ENCODE measurements around the gene ATP2A3. TPM values are rescaled to one million over a fixed set of nuclear protein-coding genes. Genes with fewer than 3 reads are reported as not detected.
"Not testable (repeated sequence)": the region's sequence is repeated elsewhere in the genome, so short reads cannot be mapped to it uniquely, and the experiment has no call there.

The ATP2A3 gene
- total RNA-seq, 2 experiments from 2014 or later, result 289 to 297 TPM

DNA sequence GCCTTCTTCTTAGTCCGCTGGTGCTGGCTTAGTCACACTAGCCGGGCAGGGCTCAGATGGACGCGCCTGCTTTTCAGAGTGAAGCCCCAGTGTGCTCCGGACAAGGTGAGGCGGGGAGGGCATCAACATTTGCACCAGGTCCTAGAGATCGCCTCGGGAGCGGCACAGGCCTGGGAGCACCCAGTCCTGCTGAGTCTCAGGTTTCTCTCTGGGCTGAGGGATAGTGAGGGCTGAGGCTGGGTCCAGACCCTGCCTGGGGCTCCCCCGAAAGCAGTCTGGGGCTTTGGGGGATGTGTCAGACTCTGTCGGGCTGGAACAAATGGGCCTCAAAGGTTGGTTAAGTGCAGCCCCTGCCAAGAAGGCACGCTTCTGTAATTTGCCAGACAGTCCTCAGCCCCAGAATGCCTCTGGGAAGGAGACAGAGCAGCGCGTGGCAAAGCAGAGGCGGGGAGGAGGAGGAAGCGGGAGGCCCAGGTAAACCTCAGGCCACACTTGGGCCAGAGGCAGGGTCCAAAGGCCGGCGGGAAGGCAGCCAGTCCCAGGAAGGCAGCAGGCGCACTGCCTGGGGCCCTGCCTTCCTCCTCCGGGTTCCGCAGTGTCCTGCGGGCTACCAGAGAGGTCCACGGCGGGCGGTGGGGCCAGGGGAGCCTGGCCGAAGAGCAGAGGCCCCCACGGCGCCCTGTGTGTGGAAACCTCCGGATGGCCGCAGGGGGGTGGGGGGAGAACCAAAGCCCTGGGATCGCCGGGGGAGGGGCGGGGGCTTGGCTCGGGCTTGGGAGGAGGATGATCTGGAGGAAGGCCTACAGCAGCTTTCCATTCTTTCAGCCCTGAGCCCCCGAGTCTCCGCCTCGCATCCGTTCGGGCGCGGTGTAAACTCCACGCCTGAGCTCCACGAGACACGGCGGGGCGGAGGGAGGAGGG, 39.5 kb upstream of the ATP2A3 start:
- no peaks in the 10 kb centered on the region for H3K27me3 Mint-ChIP-seq
- DNase-seq (no peak), ATAC-seq (ENCODE audit: low read depth) (no peak)
- no peak overlapping the region for H3K27ac Mint-ChIP-seq
- peaks cover 7% of the 10 kb centered on the region for H3K36me3 Mint-ChIP-seq
- H3K9me3 Mint-ChIP-seq, result no peaks in the 10 kb centered on the region
- no peak overlapping the region for H3K4me3 Mint-ChIP-seq
- POLR2A ChIA-PET, result interaction anchor here (0.7 to 1.1 kb wide), 3 partner anchors 39 to 90 kb away, joined by 3 to 5 read pairs (median 3); partner anchors contain the start of gene P2RX1
- peaks cover 5% of the 10 kb centered on the region for H3K4me1 Mint-ChIP-seq

DNA sequence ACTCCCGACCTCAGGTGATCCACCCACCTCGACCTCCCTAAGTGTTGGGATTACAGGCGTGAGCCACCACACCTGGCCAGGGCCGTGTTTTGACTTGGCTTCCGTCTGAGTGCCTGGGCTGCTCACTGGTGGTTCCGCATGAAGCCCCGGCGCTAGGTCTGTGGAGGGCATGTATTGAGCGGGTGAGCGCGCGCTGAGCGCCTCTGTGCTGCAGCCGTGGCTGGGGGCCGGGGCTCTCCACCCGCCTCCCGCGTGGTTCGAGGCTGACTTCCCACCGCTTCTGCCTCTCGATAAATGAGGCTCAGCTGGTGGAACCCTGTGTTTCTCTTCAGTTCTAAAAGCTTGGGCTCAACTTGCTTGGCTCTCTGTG, 38.9 kb upstream of the ATP2A3 start:
- POLR2A ChIA-PET, result interaction anchor here (1.1 to 1.2 kb wide), 2 partner anchors 38 to 82 kb away, joined by 3 read pairs; no protein-coding TSS in a partner anchor
- Mint-ChIP-seq H3K27ac (no peak overlapping the region), H3K9me3 (no peaks in the 10 kb centered on the region)

DNA sequence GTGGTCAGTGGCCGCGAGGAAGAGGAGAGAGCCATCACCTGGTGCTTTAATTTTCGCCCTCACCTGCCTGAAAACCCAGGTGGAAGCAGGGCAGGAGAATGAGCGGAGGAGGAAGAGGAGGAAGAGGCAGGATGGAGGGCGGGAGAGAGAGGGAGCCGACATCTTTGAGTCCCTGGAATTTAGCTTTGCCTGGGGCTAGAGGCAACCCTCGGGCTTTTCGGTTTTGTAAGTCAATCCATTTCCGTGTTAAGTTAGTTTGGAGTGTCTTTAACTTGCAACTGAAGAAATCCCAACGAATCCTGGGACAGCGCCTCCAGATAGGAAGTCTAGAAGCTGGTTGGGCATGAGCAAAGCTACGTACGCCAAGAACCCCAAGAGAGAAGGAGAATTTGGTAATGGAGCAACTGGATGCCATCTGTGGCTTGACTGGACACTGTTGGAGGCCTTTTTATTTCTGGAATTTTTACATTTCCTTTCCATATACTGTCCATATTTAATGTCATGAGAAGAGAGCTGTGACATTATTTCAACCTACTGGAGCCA, 36.9 kb upstream of the ATP2A3 start:
- ATAC-seq (ENCODE audit: low read depth) (no peak), DNase-seq (no peak)
- H3K27me3 Mint-ChIP-seq, result peaks cover 22% of the 10 kb centered on the region
- H3K9me3 Mint-ChIP-seq, result no peaks in the 10 kb centered on the region
- peaks cover 5% of the 10 kb centered on the region for H3K4me1 Mint-ChIP-seq
- no peak overlapping the region for H3K4me3 Mint-ChIP-seq
- no peak overlapping the region for H3K27ac Mint-ChIP-seq
- H3K36me3 Mint-ChIP-seq, result peaks cover 4% of the 10 kb centered on the region
- POLR2A ChIA-PET, result interaction anchor here (0.6 kb wide), 1 partner anchor 14 kb away, joined by 3 read pairs; no protein-coding TSS in a partner anchor

More for the DNA sequence above, 38.9 kb upstream of the ATP2A3 start:
- Mint-ChIP-seq H3K4me1 (peaks cover 5% of the 10 kb centered on the region), H3K36me3 (peaks cover 7% of the 10 kb centered on the region), H3K27me3 (peaks cover 4% of the 10 kb centered on the region), H3K4me3 (no peak overlapping the region)
- ATAC-seq (ENCODE audit: low read depth) (no peak), DNase-seq (no peak)

DNA sequence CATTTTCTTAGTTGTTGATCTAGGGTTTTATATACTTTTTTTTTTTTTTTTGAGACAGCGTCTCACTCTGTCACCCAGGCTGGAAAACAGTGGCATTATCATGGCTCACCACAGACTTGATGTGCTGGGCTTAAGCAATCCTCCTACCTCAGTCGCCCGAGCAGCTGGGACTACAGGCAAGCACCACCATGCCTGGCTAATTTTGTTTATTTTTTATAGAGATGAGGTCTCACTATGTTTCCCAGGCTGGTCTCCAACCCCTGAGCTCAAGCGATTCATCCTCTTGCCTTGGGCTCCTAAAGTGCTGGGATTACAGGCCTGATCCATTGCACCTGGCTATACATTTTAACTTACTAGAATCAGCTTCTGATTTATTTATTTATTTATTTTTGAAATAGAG, 34.2 kb upstream of the ATP2A3 start:
- peaks cover 1% of the 10 kb centered on the region for H3K4me1 Mint-ChIP-seq
- H3K4me3 Mint-ChIP-seq, result no peak overlapping the region
- H3K27ac Mint-ChIP-seq, result no peak overlapping the region
- no peak for ATAC-seq (ENCODE audit: low read depth)
- no peaks in the 10 kb centered on the region for H3K36me3 Mint-ChIP-seq
- DNase-seq, result no peak
- H3K27me3 Mint-ChIP-seq, result peaks cover 40% of the 10 kb centered on the region
- POLR2A ChIA-PET, result no interaction called here
- H3K9me3 Mint-ChIP-seq, result peaks cover 4% of the 10 kb centered on the region

GRCh38 chr17:3995067-3995466, 30.8 kb upstream of the ATP2A3 start:
- POLR2A ChIA-PET, result no interaction called here
- H3K36me3 Mint-ChIP-seq, result no peaks in the 10 kb centered on the region
- no peak overlapping the region for H3K4me3 Mint-ChIP-seq
- peaks cover 55% of the 10 kb centered on the region for H3K27me3 Mint-ChIP-seq
- no peak overlapping the region for H3K27ac Mint-ChIP-seq
- DNase-seq, result no peak
- H3K4me1 Mint-ChIP-seq, result peaks cover 4% of the 10 kb centered on the region
- H3K9me3 Mint-ChIP-seq, result peaks cover 4% of the 10 kb centered on the region
- ATAC-seq (ENCODE audit: low read depth), result no peak

- Mint-ChIP-seq H3K27ac (no peak overlapping the region), H3K27me3 (peaks cover 55% of the 10 kb centered on the region), H3K36me3 (no peaks in the 10 kb centered on the region), H3K9me3 (peaks cover 4% of the 10 kb centered on the region), H3K4me1 (peaks cover 4% of the 10 kb centered on the region), H3K4me3 (no peak overlapping the region)
- POLR2A ChIA-PET, result no interaction called here
- ATAC-seq (ENCODE audit: low read depth) (no peak), DNase-seq (no peak)
Observed at GRCh38 chr17:3994221-3994576, 30.0 kb upstream of the ATP2A3 start.

GRCh38 chr17:3993493-3994220, 29.4 kb upstream of the ATP2A3 start:
- Mint-ChIP-seq H3K9me3 (peaks cover 4% of the 10 kb centered on the region), H3K27ac (no peak overlapping the region), H3K27me3 (peaks cover 55% of the 10 kb centered on the region), H3K36me3 (no peaks in the 10 kb centered on the region), H3K4me3 (no peak overlapping the region), H3K4me1 (peaks cover 4% of the 10 kb centered on the region)
- POLR2A ChIA-PET, result interaction anchor here (1.0 kb wide), 1 partner anchor 29 kb away, joined by 3 read pairs; no protein-coding TSS in a partner anchor
- DNase-seq, result no peak
- no peak for ATAC-seq (ENCODE audit: low read depth)

DNA sequence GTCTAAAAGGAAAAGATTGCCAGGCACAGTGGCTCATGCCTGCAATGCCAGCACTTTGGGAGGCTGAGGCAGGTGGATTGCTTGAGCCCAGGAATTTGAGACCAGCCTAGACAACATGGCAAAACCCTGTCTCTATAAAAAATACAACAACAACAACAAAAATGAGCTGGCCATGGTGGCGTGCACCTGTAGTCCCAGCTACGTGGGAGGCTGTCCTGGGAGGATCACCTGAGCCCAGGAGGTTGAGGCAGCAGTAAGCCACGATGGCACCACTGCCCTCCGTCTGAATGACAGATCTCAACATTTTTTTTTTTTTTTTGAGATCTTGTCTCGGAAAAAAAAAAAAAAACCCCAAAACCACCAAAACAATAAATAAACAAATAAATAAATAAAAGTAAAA, 28.1 kb upstream of the ATP2A3 start:
- POLR2A ChIA-PET, result interaction anchor here (0.7 to 1.0 kb wide), 2 partner anchors 28 to 33 kb away, joined by 3 to 4 read pairs; no protein-coding TSS in a partner anchor
- peaks cover 45% of the 10 kb centered on the region for H3K27me3 Mint-ChIP-seq
- H3K27ac Mint-ChIP-seq, result no peak overlapping the region
- peaks cover 4% of the 10 kb centered on the region for H3K9me3 Mint-ChIP-seq
- H3K4me3 Mint-ChIP-seq, result no peak overlapping the region
- no peaks in the 10 kb centered on the region for H3K36me3 Mint-ChIP-seq
- peaks cover 4% of the 10 kb centered on the region for H3K4me1 Mint-ChIP-seq
- DNase-seq (no peak), ATAC-seq (ENCODE audit: low read depth) (no peak)

GRCh38 chr17:3991699-3992098, 27.5 kb upstream of the ATP2A3 start:
- H3K4me1 Mint-ChIP-seq; H3K27ac Mint-ChIP-seq; ATAC-seq (ENCODE audit: low read depth); POLR2A ChIA-PET; H3K36me3 Mint-ChIP-seq; H3K4me3 Mint-ChIP-seq; H3K9me3 Mint-ChIP-seq; DNase-seq: not testable (repeated sequence)
- H3K27me3 Mint-ChIP-seq, result peaks cover 42% of the 10 kb centered on the region

DNA sequence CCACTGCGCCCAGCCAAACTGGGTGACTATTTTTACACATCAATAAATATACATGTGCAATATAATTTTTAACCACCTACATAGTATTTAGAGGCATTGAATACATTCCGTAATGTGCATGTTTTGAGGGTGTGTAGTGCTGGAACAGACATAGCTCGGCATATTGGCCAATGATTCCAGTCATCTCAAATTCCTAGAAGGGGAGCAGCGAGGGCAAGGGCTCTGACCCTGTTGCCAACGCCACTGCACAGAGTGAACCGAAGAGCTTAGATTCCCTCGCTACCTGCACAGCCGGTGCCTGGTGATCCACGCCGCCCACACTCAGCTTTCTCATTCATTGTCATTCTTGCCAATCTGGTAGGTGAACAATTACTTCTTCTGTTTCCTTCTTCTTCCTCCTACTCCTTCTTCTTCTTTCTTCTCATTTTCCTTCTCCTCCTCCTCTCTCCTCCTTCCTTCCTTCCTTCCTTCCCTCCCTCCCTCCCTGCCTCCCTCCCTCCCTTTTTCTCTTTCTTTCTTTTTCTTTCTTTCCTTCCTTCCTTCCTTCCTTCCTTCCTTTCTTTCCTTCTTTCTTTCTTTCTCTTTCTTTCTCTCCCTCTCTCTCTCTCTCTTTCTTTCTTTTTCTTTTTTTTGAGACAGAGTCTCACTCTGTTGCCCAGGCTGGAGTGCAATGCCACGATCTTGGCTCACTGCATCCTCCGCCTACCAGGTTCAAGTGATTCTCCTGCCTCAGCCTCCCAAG, 26.3 kb upstream of the ATP2A3 start:
- POLR2A ChIA-PET, result interaction anchor here (0.6 kb wide), 1 partner anchor 44 kb away, joined by 3 read pairs; no protein-coding TSS in a partner anchor
- H3K9me3 Mint-ChIP-seq, result peaks cover 4% of the 10 kb centered on the region
- no peak for ATAC-seq (ENCODE audit: low read depth)

GRCh38 chr17:3989041-3989886, 25.0 kb upstream of the ATP2A3 start:
- no peaks in the 10 kb centered on the region for H3K9me3 Mint-ChIP-seq
- H3K4me1 Mint-ChIP-seq, result peaks cover 6% of the 10 kb centered on the region
- peaks cover 23% of the 10 kb centered on the region for H3K27me3 Mint-ChIP-seq
- no peak for DNase-seq
- no peak overlapping the region for H3K4me3 Mint-ChIP-seq
- ATAC-seq (ENCODE audit: low read depth), result no peak
- H3K36me3 Mint-ChIP-seq, result no peaks in the 10 kb centered on the region
- POLR2A ChIA-PET, result no interaction called here
- H3K27ac Mint-ChIP-seq, result no peak overlapping the region

More for the DNA sequence above, 26.3 kb upstream of the ATP2A3 start:
- Mint-ChIP-seq H3K27me3 (peaks cover 35% of the 10 kb centered on the region), H3K4me3 (no peak overlapping the region), H3K36me3 (no peaks in the 10 kb centered on the region), H3K4me1 (peaks cover 4% of the 10 kb centered on the region), H3K27ac (no peak overlapping the region)
- no peak for DNase-seq

DNA sequence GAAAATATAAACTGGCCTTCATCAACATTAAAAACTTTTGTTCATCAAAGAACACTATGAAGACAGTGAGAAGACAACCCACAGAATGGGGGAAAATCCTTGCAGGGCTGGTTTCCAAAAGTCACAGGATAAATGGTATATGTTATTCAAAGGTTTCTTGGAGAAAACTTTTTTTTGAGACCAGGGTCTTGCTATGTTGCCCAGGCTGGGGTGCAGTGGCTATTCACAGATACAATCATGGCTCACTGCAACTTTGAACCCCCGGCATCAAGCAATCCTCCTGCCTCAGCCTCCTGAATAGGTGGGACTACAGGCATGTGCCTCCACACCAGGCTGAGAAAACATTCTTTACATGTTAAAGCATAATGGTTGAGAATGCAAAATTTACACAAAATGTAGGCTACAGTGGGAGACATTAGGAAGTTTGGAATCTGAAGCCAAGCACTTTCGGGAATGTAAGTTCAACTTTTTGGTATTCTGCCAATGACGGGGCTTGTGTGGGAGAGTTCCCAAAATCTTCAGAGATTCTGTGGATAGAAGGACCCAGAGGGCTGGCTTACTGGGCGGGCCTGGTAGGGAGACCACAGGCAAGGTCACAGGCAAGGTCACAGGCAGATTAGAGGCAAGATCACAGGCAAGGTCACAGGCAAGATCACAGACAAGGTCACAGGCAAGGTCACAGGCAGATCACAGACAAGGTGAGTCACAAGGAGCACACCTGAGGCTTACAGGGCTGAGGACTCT, 24.2 kb upstream of the ATP2A3 start:
- H3K27me3 Mint-ChIP-seq, result peaks cover 19% of the 10 kb centered on the region
- no peaks in the 10 kb centered on the region for H3K36me3 Mint-ChIP-seq
- H3K27ac Mint-ChIP-seq, result no peak overlapping the region
- H3K9me3 Mint-ChIP-seq, result no peaks in the 10 kb centered on the region
- POLR2A ChIA-PET, result no interaction called here
- no peak for ATAC-seq (ENCODE audit: low read depth)
- no peak for DNase-seq
- H3K4me1 Mint-ChIP-seq, result peaks cover 8% of the 10 kb centered on the region
- H3K4me3 Mint-ChIP-seq, result no peak overlapping the region

Data from activated naive CD8-positive, alpha-beta T cell treated with anti-CD3 and anti-CD28 coated beads, Interleukin-2, amount 10 ng/mL, durations not matched to agents 7 days and 5 days (primary cell).